CD14-positive monocyte (primary cell): ENCODE measurements around the gene ACOT7. TPM values are rescaled to one million over a fixed set of nuclear protein-coding genes. Genes with fewer than 3 reads are reported as not detected.

ENCODE experiments used
- DNase-seq, 3 donors: peaks; one replicate each; pipeline ENCODE4 v3.0.0-alpha.2; 2011 to 2022
- H2AFZ ChIP-seq: 2 replicates; pipeline ENCODE4 v1.6.0; 2012; ENCODE audit warnings: mild to moderate bottlenecking, low read depth, low read length, inconsistent platforms; ENCODE audit not compliant: insufficient read depth, poor library complexity, severe bottlenecking
- H3K27ac ChIP-seq, 2 donors: 1 replicate in 1 of 2; 2 replicates in 1 of 2; pipeline ENCODE4 v1.5.1; 2012 to 2013; ENCODE audit warnings: low read length in 2 of 2, control low read depth in 1 of 2, inconsistent platforms in 1 of 2, low read depth in 1 of 2, mild to moderate bottlenecking in 1 of 2
- H3K27me3 ChIP-seq, 2 donors: one replicate each; pipeline versions ENCODE4 v1.6.0 to v1.6.1; 2011 to 2013; ENCODE audit warnings: low read length in 2 of 2; ENCODE audit not compliant: control insufficient read depth in 2 of 2, insufficient read depth in 2 of 2
- H3K36me3 ChIP-seq, 2 donors: replicated peaks in 1 of 2; 1 replicate in 1 of 2; 2 replicates in 1 of 2; pipeline versions ENCODE4 v1.5.1 to v1.6.1; 2012 to 2013; ENCODE audit warnings: low read length in 2 of 2, control low read depth in 1 of 2, inconsistent platforms in 1 of 2, mild to moderate bottlenecking in 1 of 2; ENCODE audit not compliant: insufficient read depth in 2 of 2, control insufficient read depth in 1 of 2
- H3K4me1 ChIP-seq, 2 donors: 1 replicate in 1 of 2; 2 replicates in 1 of 2; pipeline versions ENCODE4 v1.5.1 to v1.6.1; 2012 to 2013; ENCODE audit warnings: low read length in 2 of 2, control low read depth in 1 of 2, inconsistent platforms in 1 of 2, mild to moderate bottlenecking in 1 of 2, moderate library complexity in 1 of 2; ENCODE audit not compliant: insufficient read depth in 2 of 2, control insufficient read depth in 1 of 2
- H3K4me2 ChIP-seq: replicated peaks from 2 replicates; pipeline ENCODE3; 2012; ENCODE audit warnings: low read length, moderate library complexity, mild to moderate bottlenecking; ENCODE audit not compliant: poor library complexity, severe bottlenecking; ENCODE audit errors: extremely low read depth
- H3K4me3 ChIP-seq, 3 experiments: fragments of 200-600 bp in 1 of 3; sonication (generic) in 1 of 3; replicated peaks in 1 of 3; 1 replicate in 2 of 3; 2 replicates in 1 of 3; pipeline ENCODE4 v1.5.1; 2011 to 2013; ENCODE audit warnings: low read length in 3 of 3, mild to moderate bottlenecking in 3 of 3, control low read depth in 2 of 3, low read depth in 2 of 3, inconsistent platforms in 1 of 3, moderate library complexity in 1 of 3
- H3K79me2 ChIP-seq: 2 replicates; pipeline ENCODE4 v1.6.0; 2012; ENCODE audit warnings: mild to moderate bottlenecking, control low read depth, inconsistent platforms, low read length, moderate library complexity; ENCODE audit not compliant: insufficient read depth
- H3K9ac ChIP-seq: 2 replicates; pipeline ENCODE4 v1.6.0; 2017; ENCODE audit warnings: low read length, mild to moderate bottlenecking; ENCODE audit not compliant: insufficient read depth, poor library complexity, severe bottlenecking
- H3K9me3 ChIP-seq, 2 donors: replicated peaks in 1 of 2; 1 replicate in 1 of 2; 2 replicates in 1 of 2; pipeline versions ENCODE4 v1.5.1 to v1.6.1; 2012 to 2013; ENCODE audit warnings: low read length in 2 of 2, control low read depth in 1 of 2; ENCODE audit not compliant: control insufficient read depth in 1 of 2, insufficient read depth in 1 of 2
- H4K20me1 ChIP-seq: 2 replicates; pipeline ENCODE4 v1.6.0; 2012; ENCODE audit warnings: mild to moderate bottlenecking, low read length, control low read depth, moderate library complexity; ENCODE audit not compliant: insufficient read depth
- H3K27ac Mint-ChIP-seq, 7 donors: one replicate each; pipeline ENCODE4 v1.8.0; 2020; ENCODE audit warnings: mild to moderate bottlenecking in 7 of 7, mixed read lengths in 7 of 7, moderate library complexity in 6 of 7, inconsistent platforms in 2 of 7
- H3K27me3 Mint-ChIP-seq, 3 donors: one replicate each; pipeline ENCODE4 v1.8.0; 2021 to 2022; ENCODE audit warnings: low read depth in 3 of 3, mild to moderate bottlenecking in 3 of 3, mixed read lengths in 3 of 3, moderate library complexity in 3 of 3, inconsistent platforms in 1 of 3
- H3K36me3 Mint-ChIP-seq, 2 donors: one replicate each; pipeline ENCODE4 v1.8.0; 2020; ENCODE audit warnings: mixed read lengths in 2 of 2, inconsistent platforms in 1 of 2, mild to moderate bottlenecking in 1 of 2
- H3K4me1 Mint-ChIP-seq: one replicate; pipeline ENCODE4 v1.8.0; 2020; ENCODE audit warnings: mild to moderate bottlenecking, mixed read lengths
- H3K4me3 Mint-ChIP-seq, 2 donors: one replicate each; pipeline ENCODE4 v1.8.0; 2020; ENCODE audit warnings: mild to moderate bottlenecking in 2 of 2, mixed read lengths in 2 of 2, moderate library complexity in 1 of 2
- H3K9me3 Mint-ChIP-seq, 7 donors: one replicate each; pipeline ENCODE4 v1.8.0; 2020 to 2022; ENCODE audit warnings: mixed read lengths in 7 of 7, mild to moderate bottlenecking in 6 of 7, moderate library complexity in 6 of 7, inconsistent platforms in 2 of 7
- CTCF ChIP-seq: fragments of 200-600 bp; IDR thresholded peaks from one replicate; pipeline ENCODE4 v1.8.0; 2022; ENCODE audit warnings: antibody characterized with exemption, mild to moderate bottlenecking
- WGBS: methylation state at CpG from one replicate; pipeline ENCODE4 v1.1.5; 2013; ENCODE audit warnings: missing lambda C conversion rate; ENCODE audit not compliant: insufficient coverage; 5-methylcytosine and 5-hydroxymethylcytosine counted together
- intact Hi-C, 2 donors: fragments of 100-400 bp; cut with micrococcal nuclease; formaldehyde crosslinking; loops; one replicate each; pipeline versions ENCODE4 v1.15.0 to v1.15.1; 2023
- polyA plus RNA-seq, 3 donors: library from polyadenylated mRNA; depleted of rRNA in 1 of 3; unstranded in 2 of 3; stranded (reverse) in 1 of 3; fragments of 300-500 nt in 2 of 3; fragments of >200 nt in 1 of 3; fragmentation: Illumina TruSeq in 2 of 3; gene quantifications; 1 replicate in 2 of 3; 2 replicates in 1 of 3; pipeline ENCODE4 v1.2.3, GENCODE V29; 2012 to 2021

Gene ACOT7
- polyA plus RNA-seq, 3 donors: 0.63 to 4.3 (median 1.4) TPM

GRCh38 chr1:6269720-6270400 is 123.7 kb downstream of the ACOT7 start:
- Histone ChIP-seq H4K20me1 (no peaks in the 10 kb centered on the region), H2AFZ (no peak overlapping the region), H3K27ac (no peak overlapping the region), H3K4me3 (no peak overlapping the region), H3K9me3 (no peaks in the 10 kb centered on the region), H3K9ac (no peak overlapping the region), H3K4me2 (no peak overlapping the region), H3K27me3 (no peaks in the 10 kb centered on the region), H3K4me1 (no peaks in the 10 kb centered on the region), H3K79me2 (no peaks in the 10 kb centered on the region), H3K36me3 (no peaks in the 10 kb centered on the region)
- DNase-seq: no peak
- intact Hi-C loops: loop anchor here in 1 of 2 donors (5.0 kb wide), 1 partner anchor 53 kb away; no protein-coding TSS in a partner anchor
- Mint-ChIP-seq H3K4me1 (no peaks in the 10 kb centered on the region), H3K36me3 (no peaks in the 10 kb centered on the region), H3K27ac (peak overlapping the region in 1 of 7 donors; percentile 46), H3K27me3 (no peaks in the 10 kb centered on the region), H3K4me3 (no peak overlapping the region), H3K9me3 (no peaks in the 10 kb centered on the region)
- WGBS: 90% methylated on average over 18 of the region's 22 CpGs
- TF ChIP-seq CTCF: no peak

DNA sequence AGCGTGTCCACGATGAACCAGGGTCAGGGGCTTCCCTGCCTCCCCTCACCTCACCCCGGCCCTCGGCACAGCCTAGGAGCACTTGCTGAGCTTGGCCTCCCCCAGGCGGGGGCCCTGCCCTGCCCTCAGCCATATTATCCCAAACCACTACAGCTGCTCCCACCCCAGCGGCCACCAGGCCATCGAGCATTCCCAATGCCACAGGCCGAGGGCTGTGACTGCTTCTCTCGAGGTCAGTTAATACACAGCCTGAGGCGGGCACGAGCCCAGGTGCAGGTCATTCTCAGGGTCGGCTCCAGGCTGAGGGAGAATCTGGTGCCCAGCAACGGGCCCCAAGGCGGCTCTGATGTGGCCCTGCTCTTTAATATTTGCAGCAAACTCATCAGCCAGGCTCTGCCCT is 124.3 kb downstream of the ACOT7 start:
- no peak for DNase-seq
- H3K4me1 ChIP-seq: no peaks in the 10 kb centered on the region
- Mint-ChIP-seq H3K4me1 (no peaks in the 10 kb centered on the region), H3K36me3 (no peaks in the 10 kb centered on the region), H3K4me3 (no peak overlapping the region), H3K9me3 (no peaks in the 10 kb centered on the region), H3K27me3 (no peaks in the 10 kb centered on the region), H3K27ac (no peak overlapping the region)
- H4K20me1 ChIP-seq: no peaks in the 10 kb centered on the region
- TF ChIP-seq CTCF: no peak
- H3K27ac ChIP-seq: no peak overlapping the region
- no peaks in the 10 kb centered on the region for H3K79me2 ChIP-seq
- no peak overlapping the region for H3K4me2 ChIP-seq
- intact Hi-C loops: loop anchor here in 1 of 2 donors (5.0 kb wide), 1 partner anchor 52 kb away; no protein-coding TSS in a partner anchor
- H3K9ac ChIP-seq: no peak overlapping the region
- no peaks in the 10 kb centered on the region for H3K36me3 ChIP-seq
- no peaks in the 10 kb centered on the region for H3K9me3 ChIP-seq
- no peak overlapping the region for H2AFZ ChIP-seq
- no peak overlapping the region for H3K4me3 ChIP-seq
- WGBS: 96% methylated on average over 11 of the region's 14 CpGs
- no peaks in the 10 kb centered on the region for H3K27me3 ChIP-seq
